HG03139 (cell line): ENCODE data around the gene APEH.

Experiments
- ATAC-seq: cut with Tn5 transposase; IDR thresholded peaks from one replicate; pipeline ENCODE4 v1.9.1; 2021; ENCODE audit not compliant: unreplicated experiment

APEH gene

GRCh38 chr3:49711489-49711888 is 37.3 kb downstream of the APEH start:
- ATAC-seq, result no peak

- ATAC-seq, result no peak
Measured at GRCh38 chr3:49712166-49712565, 38.0 kb downstream of the APEH start.

GRCh38 chr3:49712631-49713317 is 38.6 kb downstream of the APEH start:
- no peak for ATAC-seq

GRCh38 chr3:49713336-49714105 is 39.4 kb downstream of the APEH start:
- no peak for ATAC-seq

GRCh38 chr3:49714728-49715550 is 40.8 kb downstream of the APEH start:
- ATAC-seq, result no peak

- ATAC-seq, result no peak
Measured at GRCh38 chr3:49715611-49716121, 41.5 kb downstream of the APEH start.

GRCh38 chr3:49716169-49716568 is 42.0 kb downstream of the APEH start:
- ATAC-seq, result no peak

- ATAC-seq, result no peak
Measured at GRCh38 chr3:49716691-49717210, 42.6 kb downstream of the APEH start.

GRCh38 chr3:49717211-49717958 is 43.2 kb downstream of the APEH start:
- no peak for ATAC-seq

- no peak for ATAC-seq
Measured at GRCh38 chr3:49717959-49718857, 44.1 kb downstream of the APEH start.

GRCh38 chr3:49718858-49719213 is 44.7 kb downstream of the APEH start:
- no peak for ATAC-seq

GRCh38 chr3:49719214-49719884 is 45.2 kb downstream of the APEH start, which contains the start of gene AMIGO3:
Gene AMIGO3 (minus strand): TSS chr3:49719684. CDS start chr3:49719465, 219 bp downstream.
- peak; percentile 39 for ATAC-seq

- no peak for ATAC-seq
Measured at GRCh38 chr3:49720855-49721595, 46.9 kb downstream of the APEH start.

- no peak for ATAC-seq
Measured at GRCh38 chr3:49721596-49721895, 47.4 kb downstream of the APEH start.

- no peak for ATAC-seq
Measured at GRCh38 chr3:49721896-49722781, 48.0 kb downstream of the APEH start.

GRCh38 chr3:49722896-49723295 is 48.7 kb downstream of the APEH start:
- no peak for ATAC-seq

- no peak for ATAC-seq
Measured at GRCh38 chr3:49723296-49723627, 49.1 kb downstream of the APEH start.
